K562 (cell line): Measurements from ENCODE around the gene VWA2. TPM values are rescaled to one million over a fixed set of nuclear protein-coding genes. Genes with fewer than 3 reads are reported as not detected.

Experiments
- NFIC ChIP-seq: fragments of 450-650 bp; IDR thresholded peaks from 2 replicates; pipeline ENCODE4 v1.6.1; 2017; ENCODE audit warnings: mild to moderate bottlenecking, inconsistent platforms
- REST ChIP-seq, 2 experiments: fragments of 450-650 bp; formaldehyde crosslinking in 1 of 2; IDR thresholded peaks; 2 replicates each; pipeline versions ENCODE4 v1.4.0 to v1.6.1; 2014 to 2020; ENCODE audit warnings: mild to moderate bottlenecking in 2 of 2, borderline replicate concordance in 1 of 2, low read depth in 1 of 2
- SMAD4 ChIP-seq: fragments of 250-450 bp; sonication (Bioruptor Pico); conservative IDR thresholded peaks from 2 replicates; pipeline ENCODE4 v1.8.0; 2021; ENCODE audit warnings: inconsistent platforms, mild to moderate bottlenecking, moderate library complexity
- SREBF1 ChIP-seq: fragments of 150-350 bp; IDR thresholded peaks from 2 replicates; pipeline ENCODE4 v1.6.1; 2014; ENCODE audit warnings: antibody characterized with exemption, low read depth, low read length, borderline replicate concordance
- polyA plus RNA-seq, 8 experiments: library from polyadenylated mRNA; depleted of rRNA in 4 of 8; stranded (reverse) in 5 of 8; unstranded in 3 of 8; fragments of >200 nt; fragmentation: Nextera tagmentation in 2 of 8; fragmentation: Illumina TruSeq in 1 of 8; extraction: Ambion mirVana in 2 of 8; extraction: Trizol in 1 of 8; gene quantifications; 2 replicates each; pipeline versions ENCODE4 v1.2.1 to v1.2.3, GENCODE V29; 2011 to 2014; ENCODE audit warnings: inconsistent platforms in 1 of 8, missing spikeins in 1 of 8
- total RNA-seq, 7 experiments: library from RNA; depleted of rRNA in 6 of 7; stranded (reverse); fragments of >200 nt in 6 of 7; fragmentation: Illumina TruSeq in 2 of 7; extraction: Trizol in 2 of 7; gene quantifications; 2 replicates each; pipeline versions ENCODE4 v1.2.1 to v1.2.3, GENCODE V29; 2011 to 2021; ENCODE audit warnings: low replicate concordance in 1 of 7

VWA2 gene
- total and polyA plus RNA-seq, 9 of the 15 experiments (the other 6 are each of a cell fraction or from before 2014, with no cell fraction given): not detected

GRCh38 chr10:114262496-114262895, 23.4 kb downstream of the VWA2 start (continued):
- no peak for TF ChIP-seq REST (IDR thresholded peaks at IDR 0.05; ENCODE audit: borderline replicate concordance)
- no peak for TF ChIP-seq REST (CRISPR knock-in tag; IDR thresholded peaks at IDR 0.05; ENCODE audit: low read depth)
- no peak for TF ChIP-seq SREBF1
- TF ChIP-seq SMAD4 (CRISPR knock-in tag): no peak
- TF ChIP-seq NFIC: no peak
- TF ChIP-seq, all 486 proteins: peak for 0
